ENCODE data around the gene STAB2. TPM values are rescaled to one million over a fixed set of nuclear protein-coding genes. Genes with fewer than 3 reads are reported as not detected.

The STAB2 gene
- total and polyA plus RNA-seq, 2 donors (not counting 1 experiment from before 2014, with no cell fraction given): not detected

DNA sequence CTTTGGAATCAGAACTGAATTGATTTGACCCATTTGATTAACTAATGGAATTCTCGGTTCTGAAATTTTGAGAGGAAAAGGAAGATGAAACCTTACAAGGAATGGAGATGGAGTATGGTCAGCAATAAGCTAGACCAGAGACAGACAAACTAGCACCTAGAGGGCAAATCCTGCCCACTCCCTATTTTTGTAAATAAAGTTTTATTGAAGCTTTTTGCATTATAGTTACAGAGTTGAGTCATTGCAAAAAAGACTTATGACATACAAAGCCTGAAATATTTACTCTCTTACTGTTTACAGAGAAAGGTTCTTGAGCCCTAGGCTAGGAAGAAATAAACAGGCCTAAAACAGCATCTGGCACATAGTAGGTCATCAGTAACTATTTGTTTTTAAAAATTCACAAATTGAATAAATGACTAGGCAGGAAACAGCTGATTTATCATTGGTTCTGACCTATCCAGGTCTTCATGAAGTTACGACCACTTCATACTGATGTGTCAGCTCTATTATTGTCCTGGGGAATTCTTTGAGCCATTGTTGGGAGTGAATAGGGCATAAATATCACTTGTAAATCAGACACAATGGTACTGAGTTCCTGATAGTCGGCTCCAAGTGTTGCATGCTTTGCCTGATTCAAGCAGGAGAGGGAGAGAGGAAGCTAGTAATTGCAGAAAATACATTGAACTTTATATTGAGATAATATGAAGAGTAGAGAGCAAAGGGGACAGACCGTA, 14.6 kb upstream of the STAB2 start:
- Histone ChIP-seq H3K4me2 (replicated peaks; ENCODE audit: low read depth, low read length, poor library complexity, severe bottlenecking) (no peak overlapping the region), H3K4me3 (ENCODE audit: control extremely low read depth in 1 of 5, extremely low read depth in 1 of 5, insufficient read depth in 1 of 5, low read depth in 2 of 5, low read length in 4 of 5) (no peak overlapping the region), H3K36me3 (replicated peaks in 1 of 2; ENCODE audit: control extremely low read depth in 1 of 2, control insufficient read depth in 1 of 2, extremely low read depth in 1 of 2, insufficient read depth in 2 of 2, low read length in 1 of 2) (no peaks in the 10 kb centered on the region), H3K79me2 (ENCODE audit: control insufficient read depth, insufficient read depth, low read length) (no peaks in the 10 kb centered on the region), H4K20me1 (ENCODE audit: control insufficient read depth, insufficient read depth, low read length, poor library complexity, severe bottlenecking) (no peaks in the 10 kb centered on the region), H3K27ac (ENCODE audit: low read length in 2 of 2) (no peak overlapping the region), H2AFZ (ENCODE audit: insufficient read depth, low read depth, low read length, poor library complexity, severe bottlenecking) (no peak overlapping the region), H3K9ac (ENCODE audit: low read length) (no peak overlapping the region), H3K4me1 (ENCODE audit: control insufficient read depth in 2 of 2, insufficient read depth in 2 of 2, low read length in 2 of 2) (peaks cover 3 to 9% of the 10 kb centered on the region in 2 donors), H3K27me3 (replicated peaks in 1 of 4; ENCODE audit: control extremely low read depth in 1 of 4, control insufficient read depth in 3 of 4, insufficient read depth in 4 of 4, low read length in 3 of 4) (peaks cover 0 to 36% (median 23%) of the 10 kb centered on the region in 4 experiments), H3K9me3 (ENCODE audit: control extremely low read depth in 1 of 3, control insufficient read depth in 2 of 3, insufficient read depth in 1 of 3, low read length in 2 of 3) (peaks cover 1 to 6% (median 2%) of the 10 kb centered on the region in 3 donors)
- H3K27ac Mint-ChIP-seq: no peak overlapping the region
- TF ChIP-seq EZH2 (IDR thresholded peaks at IDR 0.05; ENCODE audit: borderline replicate concordance, insufficient read depth, low read depth, low read length, poor library complexity, severe bottlenecking): no peak
- no peak for TF ChIP-seq CTCF (IDR thresholded peaks at IDR 0.05)
- no peaks in the 10 kb centered on the region for H3K9me3 Mint-ChIP-seq (ENCODE audit: insufficient read depth)
- H3K4me1 Mint-ChIP-seq: peaks cover 5% of the 10 kb centered on the region
- CTCF ChIA-PET: interaction anchor here (0.7 to 2.3 kb wide), 4 partner anchors 10 to 632 kb away, joined by 3 to 8 read pairs (median 3); partner anchors contain the start of gene STAB2
- no peak for ATAC-seq (ENCODE audit: low read depth)
- no peak overlapping the region for H3K4me3 Mint-ChIP-seq
- no peak for DNase-seq
- H3K27me3 Mint-ChIP-seq: peaks cover 61% of the 10 kb centered on the region
- intact Hi-C loops (cut with micrococcal nuclease): loop anchor here (10.0 kb wide), 1 partner anchor 532 kb away; no protein-coding TSS in a partner anchor
- 68% methylated on average over 2 of the region's 4 CpGs for WGBS (ENCODE audit: insufficient coverage)
- POLR2A ChIA-PET: no interaction called here

GRCh38 chr12:103573185-103573584, 13.9 kb upstream of the STAB2 start:
- peaks cover 0 to 6% (median 0%) of the 10 kb centered on the region in 3 donors for H3K9me3 ChIP-seq (ENCODE audit: control extremely low read depth in 1 of 3, control insufficient read depth in 2 of 3, insufficient read depth in 1 of 3, low read length in 2 of 3)
- no peak overlapping the region for H3K4me3 Mint-ChIP-seq
- ATAC-seq (ENCODE audit: low read depth) (no peak), DNase-seq (no peak)
- peaks cover 0 to 35% (median 23%) of the 10 kb centered on the region in 4 experiments for H3K27me3 ChIP-seq (replicated peaks in 1 of 4; ENCODE audit: control extremely low read depth in 1 of 4, control insufficient read depth in 3 of 4, insufficient read depth in 4 of 4, low read length in 3 of 4)
- ChIA-PET CTCF (interaction anchor here (0.9 to 2.3 kb wide), 3 partner anchors 9 to 16 kb away, joined by 3 to 8 read pairs (median 3); partner anchors contain the start of gene STAB2), POLR2A (no interaction called here)
- H4K20me1 ChIP-seq (ENCODE audit: control insufficient read depth, insufficient read depth, low read length, poor library complexity, severe bottlenecking): no peaks in the 10 kb centered on the region
- no peak overlapping the region for H3K4me3 ChIP-seq (ENCODE audit: control extremely low read depth in 1 of 5, extremely low read depth in 1 of 5, insufficient read depth in 1 of 5, low read depth in 2 of 5, low read length in 4 of 5)
- no peak overlapping the region for H3K27ac ChIP-seq (ENCODE audit: low read length in 2 of 2)
- H3K9me3 Mint-ChIP-seq (ENCODE audit: insufficient read depth): no peaks in the 10 kb centered on the region
- TF ChIP-seq EZH2 (IDR thresholded peaks at IDR 0.05; ENCODE audit: borderline replicate concordance, insufficient read depth, low read depth, low read length, poor library complexity, severe bottlenecking) (no peak), CTCF (IDR thresholded peaks at IDR 0.05) (no peak)
- no peaks in the 10 kb centered on the region for H3K79me2 ChIP-seq (ENCODE audit: control insufficient read depth, insufficient read depth, low read length)
- intact Hi-C loops (cut with micrococcal nuclease): loop anchor here (10.0 kb wide), 1 partner anchor 532 kb away; no protein-coding TSS in a partner anchor
- H3K4me1 Mint-ChIP-seq: peaks cover 5% of the 10 kb centered on the region
- H3K36me3 ChIP-seq (replicated peaks in 1 of 2; ENCODE audit: control extremely low read depth in 1 of 2, control insufficient read depth in 1 of 2, extremely low read depth in 1 of 2, insufficient read depth in 2 of 2, low read length in 1 of 2): no peaks in the 10 kb centered on the region
- no peak overlapping the region for H3K27ac Mint-ChIP-seq
- no peak overlapping the region for H3K4me2 ChIP-seq (replicated peaks; ENCODE audit: low read depth, low read length, poor library complexity, severe bottlenecking)
- peaks cover 3 to 9% of the 10 kb centered on the region in 2 donors for H3K4me1 ChIP-seq (ENCODE audit: control insufficient read depth in 2 of 2, insufficient read depth in 2 of 2, low read length in 2 of 2)
- no peak overlapping the region for H2AFZ ChIP-seq (ENCODE audit: insufficient read depth, low read depth, low read length, poor library complexity, severe bottlenecking)
- H3K9ac ChIP-seq (ENCODE audit: low read length): no peak overlapping the region
- peaks cover 58% of the 10 kb centered on the region for H3K27me3 Mint-ChIP-seq
- 81% methylated on average over 3 of the region's 3 CpGs for WGBS (ENCODE audit: insufficient coverage)
